Kasumi-1 (cell line): ENCODE data around the gene RASSF4.

Experiments used
- DNase-seq, 2 experiments: peaks; one replicate each; lab custom pipeline; 2025; lab: John Stamatoyannopoulos, UW

Gene RASSF4

DNA sequence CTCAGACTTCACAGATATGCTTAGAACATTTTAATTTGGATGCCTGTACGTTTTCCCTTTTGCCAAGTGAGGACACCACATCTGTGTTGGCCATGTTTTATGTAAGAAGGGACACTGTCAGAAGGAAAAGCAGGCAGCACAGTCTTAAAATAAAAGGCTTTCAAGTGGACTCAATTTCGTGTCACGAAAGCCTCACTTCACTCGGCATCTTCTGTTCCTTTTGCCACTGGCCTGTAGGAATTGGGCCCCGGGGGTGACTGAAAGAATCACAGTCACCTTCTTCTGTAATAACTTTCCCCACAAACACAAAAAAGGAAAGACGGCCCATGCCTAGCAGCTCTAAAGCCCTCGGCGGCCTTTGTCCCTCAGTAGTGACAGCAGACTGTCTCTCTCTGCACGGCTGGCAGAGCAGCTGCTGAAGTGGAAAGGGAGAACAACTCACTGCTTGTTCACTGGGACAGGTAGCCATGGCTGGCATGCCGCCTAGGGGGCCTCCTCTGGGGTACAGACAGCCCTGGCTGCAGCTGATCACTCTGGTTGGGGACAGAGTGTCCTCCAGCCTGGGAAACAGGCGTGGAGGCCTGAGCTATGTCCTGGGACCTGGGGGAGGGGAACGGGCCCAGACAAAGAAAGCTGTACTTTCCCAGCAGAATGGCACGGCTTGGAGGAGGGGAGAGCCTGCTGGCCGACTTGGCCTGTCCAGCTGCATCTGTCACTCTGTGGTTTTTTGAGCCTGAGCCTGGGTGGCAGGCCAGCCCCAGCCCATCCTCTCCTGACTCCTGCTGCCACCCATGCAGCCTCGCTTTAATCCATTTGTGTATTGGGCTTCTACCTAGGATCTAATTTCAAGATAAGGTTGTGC, 4.4 kb downstream of the RASSF4 start:
- no peak for DNase-seq

DNA sequence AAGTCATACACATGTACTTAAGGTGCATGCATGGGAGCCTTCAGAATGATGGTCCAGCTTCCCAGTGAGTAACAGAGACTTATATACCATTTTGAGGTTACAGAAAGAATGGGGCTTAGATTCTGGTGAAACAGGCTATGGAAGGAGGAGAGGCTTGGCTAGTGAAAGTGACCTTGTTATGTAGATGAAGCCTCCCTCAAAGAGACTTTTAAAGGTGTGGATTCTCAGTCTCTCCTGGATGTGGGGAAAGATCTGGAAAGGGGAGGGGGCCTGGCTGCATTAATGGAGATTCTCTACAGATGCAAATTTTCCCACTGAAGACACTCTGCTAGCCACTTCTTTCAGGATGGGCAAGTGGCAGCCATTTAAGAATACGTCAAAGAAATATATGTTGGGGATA, 5.5 kb downstream of the RASSF4 start:
- no peak for DNase-seq

DNA sequence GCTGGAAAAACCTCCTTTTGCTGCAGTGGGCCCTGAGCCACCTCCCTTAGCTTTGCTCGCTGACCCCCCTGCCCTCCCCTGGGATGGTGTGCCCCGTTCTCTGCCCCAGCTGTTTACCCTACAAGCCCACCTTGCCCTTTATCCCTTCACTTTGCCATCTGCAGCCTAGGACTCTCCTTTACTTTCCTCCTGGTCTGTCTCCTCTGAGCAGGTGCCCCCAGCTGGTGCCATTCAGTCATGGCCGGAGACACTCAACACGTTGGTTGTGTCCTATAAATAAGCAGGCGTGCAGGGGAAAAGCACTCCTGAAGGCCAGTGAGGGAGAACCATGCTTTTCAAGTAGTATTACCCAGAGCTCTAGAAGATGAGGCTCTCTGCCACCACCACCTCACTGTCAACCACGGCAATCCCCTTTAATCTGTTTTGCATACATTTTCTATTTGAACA, 6.1 kb downstream of the RASSF4 start:
- no peak for DNase-seq

DNA sequence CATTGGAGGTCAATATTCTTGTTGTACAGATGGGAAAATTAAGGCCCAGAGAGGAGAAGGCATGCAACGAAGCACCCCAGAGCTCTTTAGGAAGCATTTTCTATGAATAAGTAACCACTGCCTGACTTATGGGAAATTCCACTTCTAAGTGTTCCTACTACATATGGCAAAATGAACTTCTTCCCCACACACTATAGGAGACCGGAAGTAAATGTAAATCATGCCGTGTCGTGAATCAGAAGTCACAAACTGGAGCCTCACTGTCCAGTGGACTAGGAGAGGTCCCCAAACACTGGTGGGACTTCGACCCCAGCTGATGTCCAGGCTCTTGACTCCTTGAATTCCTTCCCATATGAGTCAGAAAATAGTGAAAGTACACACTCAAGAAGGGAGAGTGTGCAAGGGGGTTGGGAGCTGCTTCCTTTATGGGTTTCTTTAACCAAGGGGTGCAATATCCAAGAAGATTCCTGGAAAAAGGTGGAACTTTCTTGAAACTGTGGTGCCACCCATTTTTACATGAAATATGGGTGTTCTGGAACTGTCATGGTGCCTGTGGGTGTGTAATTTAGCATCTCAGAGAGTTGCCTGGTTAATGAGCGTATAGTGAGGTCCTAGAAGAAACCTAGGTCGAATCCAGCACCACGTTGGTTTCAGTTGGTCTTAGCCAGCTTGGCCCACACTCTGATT, 6.7 kb downstream of the RASSF4 start:
- DNase-seq: no peak

DNA sequence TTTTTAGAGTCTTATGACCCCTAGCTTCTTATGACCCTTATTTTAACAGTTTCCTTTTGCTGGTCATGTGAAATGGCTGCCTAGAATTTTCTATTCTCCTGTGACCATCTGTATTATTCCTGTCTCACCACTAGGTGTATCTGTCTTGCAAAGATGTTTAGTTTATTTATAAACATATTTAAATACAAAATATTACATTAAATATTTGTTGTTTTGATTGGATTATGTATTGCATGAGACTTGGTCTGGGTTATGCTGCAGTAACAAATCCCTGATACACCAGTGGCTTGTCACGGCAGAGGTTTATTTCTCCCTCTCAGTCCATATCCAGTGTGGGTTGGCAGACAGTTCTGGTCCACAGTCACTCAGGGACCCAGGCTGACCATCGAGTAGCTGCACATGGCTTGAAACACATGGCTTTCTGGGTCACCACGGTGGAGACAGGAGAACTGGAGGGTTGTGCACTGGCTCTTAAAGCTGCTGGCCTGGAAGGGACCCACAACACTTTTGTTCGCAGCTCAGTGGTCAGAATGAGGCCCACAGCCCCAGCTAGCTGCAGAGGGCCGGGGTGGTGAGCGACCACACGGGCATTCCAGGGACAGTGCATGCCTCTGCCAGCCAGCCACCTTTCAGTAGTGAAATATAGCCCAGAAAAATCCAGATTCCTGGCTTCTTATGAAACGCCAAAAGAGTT, 7.4 kb downstream of the RASSF4 start:
- peak in 1 of 2 experiments; percentile 25 for DNase-seq

DNA sequence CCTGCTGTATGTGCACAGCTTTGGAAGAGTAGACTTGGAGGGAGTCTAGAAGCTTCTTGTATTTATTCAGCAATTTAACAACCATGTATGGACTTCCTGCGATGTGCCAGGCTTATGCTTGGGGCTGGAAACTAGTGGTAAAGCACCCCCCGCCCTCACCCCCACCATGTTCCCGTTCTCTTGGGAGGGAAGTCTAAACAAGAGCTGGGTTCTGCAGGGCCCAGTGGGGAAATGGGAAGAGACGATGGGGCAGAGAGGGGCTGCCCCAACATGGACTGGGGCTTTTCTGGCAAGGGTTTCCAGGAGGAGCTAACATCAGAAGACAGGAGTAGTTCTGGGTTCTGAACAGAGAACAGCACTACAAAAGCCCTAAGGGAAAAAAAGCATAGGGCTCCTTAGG, 8.0 kb downstream of the RASSF4 start:
- DNase-seq: peak; percentile 92 to 94

DNA sequence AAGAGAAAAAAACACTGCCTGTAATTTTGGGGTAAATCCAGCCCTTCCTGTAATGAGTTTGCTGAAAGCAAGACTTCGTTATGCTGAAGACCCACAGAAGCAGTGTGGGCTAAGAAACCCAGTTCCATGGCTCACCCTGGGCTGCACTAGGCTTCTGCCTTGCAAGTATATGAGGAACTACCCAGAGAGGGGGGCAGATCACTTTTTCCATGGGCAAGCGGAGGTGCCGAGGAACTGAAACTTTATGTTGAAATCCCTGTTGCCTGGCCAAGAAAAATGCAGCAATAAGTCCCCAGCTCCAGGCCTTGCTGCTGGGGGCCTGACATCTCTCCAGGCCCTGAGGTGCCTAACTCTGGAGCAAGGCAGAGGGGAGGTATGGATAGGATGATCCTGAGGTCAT, 8.5 kb downstream of the RASSF4 start:
- peak; percentile 98 for DNase-seq

DNA sequence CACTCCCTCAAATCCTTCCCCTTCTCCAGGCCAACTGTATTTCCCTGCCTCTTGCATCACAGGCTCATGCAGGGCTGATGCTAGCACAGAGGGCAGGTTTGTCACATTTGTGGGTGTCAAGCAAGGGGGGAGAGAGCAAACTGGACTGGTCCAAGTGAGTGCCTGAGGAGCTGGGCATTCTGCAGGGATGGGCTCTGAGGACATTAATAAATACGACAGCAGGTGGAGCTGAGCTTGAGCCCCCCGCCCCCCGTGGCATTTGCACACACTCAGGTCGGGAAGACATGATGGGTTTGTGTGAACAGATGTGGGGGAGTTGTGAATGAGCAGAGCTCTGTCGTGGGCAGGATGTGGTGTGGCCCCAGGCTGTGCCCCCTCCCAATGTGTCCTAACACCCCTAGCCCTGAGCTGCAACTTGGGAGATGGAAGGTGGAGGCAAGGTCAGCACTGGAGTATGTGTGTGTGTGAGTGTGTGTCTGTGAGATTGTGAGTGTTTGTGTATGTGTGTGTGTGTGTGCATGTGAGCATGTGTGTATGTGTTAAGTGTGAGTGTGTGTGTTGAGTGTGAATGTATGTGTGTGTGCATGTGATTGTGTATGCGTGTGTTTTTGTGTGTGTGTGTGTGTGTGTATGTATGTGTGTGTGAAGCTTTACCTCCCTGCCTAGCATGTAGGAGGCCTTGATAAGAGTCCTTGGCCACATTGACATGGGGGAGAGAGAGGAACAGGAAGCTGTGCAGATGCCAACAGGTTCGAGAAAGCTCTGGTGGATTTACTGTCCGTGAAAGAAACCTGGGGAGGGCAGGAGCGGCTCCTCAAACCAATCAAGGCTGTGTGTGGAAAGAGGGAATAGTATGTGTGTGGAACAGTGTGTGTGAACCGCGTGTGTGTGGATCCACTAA, 9.1 kb downstream of the RASSF4 start:
- DNase-seq: peak; percentile 83 to 92

DNA sequence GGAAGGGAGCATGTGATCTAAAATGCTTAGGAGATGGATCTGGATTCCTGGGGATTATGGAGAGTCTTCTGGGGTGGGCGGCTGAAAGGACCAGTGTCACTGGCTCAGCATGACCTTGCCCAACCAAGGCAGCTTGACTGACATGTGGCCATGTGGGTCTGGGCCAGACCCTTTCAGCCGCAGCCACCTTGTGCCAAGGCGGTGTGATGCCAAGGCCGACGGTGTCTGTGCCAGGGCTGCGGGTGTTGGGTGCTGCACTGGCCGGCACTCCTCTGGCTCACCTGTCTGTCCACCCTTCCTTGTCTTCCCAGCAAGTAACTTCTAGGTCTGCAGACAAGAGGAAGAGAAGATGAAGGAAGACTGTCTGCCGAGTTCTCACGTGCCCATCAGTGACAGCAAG, 10.3 kb downstream of the RASSF4 start:
- no peak for DNase-seq

DNA sequence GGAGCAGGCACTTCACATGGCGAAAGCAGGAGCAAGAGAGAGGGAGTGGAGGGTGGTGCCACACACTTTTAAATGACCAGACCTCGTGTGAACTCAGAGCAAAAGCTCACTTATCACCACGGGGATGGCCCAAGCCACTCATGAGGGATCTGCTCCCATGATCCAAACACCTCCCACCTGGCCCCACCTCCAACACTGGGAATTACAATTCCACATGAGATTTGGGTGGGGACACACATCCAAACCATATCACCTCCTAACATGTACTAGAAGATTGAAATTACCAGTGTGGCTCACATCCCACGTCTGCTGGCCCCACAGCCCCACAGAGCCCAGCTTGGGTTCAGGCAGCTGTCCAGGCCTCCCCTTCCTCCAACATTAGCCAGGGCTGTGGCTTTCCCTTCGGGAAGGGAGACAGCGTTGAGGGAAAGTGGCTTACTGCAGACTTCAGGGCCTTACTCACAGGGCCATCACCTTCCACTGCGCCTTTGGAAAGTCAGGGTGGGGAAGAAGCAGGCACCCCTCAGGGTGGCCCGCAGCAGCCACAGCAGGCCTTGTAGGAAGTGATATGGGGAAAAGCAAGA, 11.3 kb downstream of the RASSF4 start:
- DNase-seq: no peak

DNA sequence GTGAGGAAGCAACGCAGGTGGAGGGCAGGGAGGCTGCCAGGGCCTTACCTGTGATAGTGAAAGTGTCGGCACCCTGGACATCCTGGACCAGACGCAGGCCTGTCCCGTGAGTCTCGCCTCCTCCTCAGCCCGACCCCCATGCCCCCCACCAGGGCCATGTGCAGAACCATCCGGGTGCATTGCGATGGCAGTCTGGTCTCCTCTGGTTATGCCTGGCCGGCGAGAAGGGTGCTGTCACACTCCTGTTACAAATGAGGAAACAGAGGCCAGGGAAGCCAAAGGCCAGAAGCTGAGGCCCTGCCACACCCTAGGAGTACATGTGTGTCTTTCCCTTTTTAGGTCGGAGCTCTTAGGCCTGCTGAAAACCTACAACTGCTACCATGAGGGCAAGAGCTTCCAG, 11.8 kb downstream of the RASSF4 start:
- no peak for DNase-seq

DNA sequence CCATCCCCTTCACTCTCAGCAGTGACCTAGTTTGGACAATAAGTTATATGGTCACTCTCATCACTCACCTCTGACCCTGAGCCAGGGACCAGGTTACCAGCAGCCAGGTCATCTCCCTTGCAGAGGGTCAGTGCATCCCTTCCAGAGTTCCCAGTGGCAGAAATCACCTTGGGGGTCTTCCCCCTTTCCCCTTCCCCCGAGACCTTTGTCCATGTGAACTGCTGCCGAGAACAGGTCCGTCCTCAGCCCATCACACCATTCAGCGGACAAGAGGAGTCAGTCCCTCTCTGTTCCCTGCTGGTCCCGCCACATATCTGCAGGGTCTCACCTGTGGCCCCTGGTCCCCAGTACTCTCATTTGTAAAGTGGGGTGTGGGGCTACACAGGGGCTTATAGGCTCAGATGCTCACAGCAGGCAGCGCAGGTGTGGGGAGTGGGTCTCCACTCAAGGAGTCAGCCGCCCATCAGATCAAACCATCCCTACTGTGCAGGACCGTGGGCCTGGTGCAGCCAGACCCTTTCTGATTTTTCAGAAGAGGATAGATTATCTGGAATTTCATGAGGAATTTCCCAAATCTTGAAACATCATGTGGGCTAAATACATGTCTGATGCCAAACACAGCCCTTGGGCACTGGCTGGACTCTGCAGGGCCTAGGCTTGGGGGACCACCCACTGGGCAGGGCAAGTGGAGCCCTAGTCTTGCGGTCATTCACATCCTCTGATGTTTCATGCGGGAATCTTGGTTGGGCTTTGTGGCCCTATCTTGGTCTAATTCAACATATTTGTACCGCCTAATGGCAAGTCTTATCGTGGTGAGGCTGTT, 12.5 kb downstream of the RASSF4 start:
- DNase-seq: no peak

DNA sequence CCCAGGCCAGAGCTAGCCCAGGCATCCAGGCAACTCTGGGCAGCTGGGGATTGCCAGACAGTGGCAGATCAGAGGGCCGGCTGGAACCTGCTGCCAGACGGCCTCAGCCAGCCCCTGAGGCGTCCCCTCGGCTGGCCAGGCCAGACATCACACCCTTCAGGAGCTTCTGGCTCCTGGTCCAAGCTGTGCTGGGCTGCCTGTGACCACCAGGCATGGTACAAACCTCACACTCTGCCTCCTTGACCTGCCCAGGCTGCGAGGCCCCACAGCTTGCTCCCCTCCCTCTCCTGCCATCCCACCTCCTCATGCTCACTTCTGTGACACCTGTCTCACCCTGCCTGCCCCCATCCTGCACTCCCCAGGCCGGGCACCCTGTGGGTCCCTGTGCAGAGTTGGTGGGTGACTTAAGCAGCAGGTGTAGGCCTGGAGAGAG, 13.3 kb downstream of the RASSF4 start:
- DNase-seq: no peak

DNA sequence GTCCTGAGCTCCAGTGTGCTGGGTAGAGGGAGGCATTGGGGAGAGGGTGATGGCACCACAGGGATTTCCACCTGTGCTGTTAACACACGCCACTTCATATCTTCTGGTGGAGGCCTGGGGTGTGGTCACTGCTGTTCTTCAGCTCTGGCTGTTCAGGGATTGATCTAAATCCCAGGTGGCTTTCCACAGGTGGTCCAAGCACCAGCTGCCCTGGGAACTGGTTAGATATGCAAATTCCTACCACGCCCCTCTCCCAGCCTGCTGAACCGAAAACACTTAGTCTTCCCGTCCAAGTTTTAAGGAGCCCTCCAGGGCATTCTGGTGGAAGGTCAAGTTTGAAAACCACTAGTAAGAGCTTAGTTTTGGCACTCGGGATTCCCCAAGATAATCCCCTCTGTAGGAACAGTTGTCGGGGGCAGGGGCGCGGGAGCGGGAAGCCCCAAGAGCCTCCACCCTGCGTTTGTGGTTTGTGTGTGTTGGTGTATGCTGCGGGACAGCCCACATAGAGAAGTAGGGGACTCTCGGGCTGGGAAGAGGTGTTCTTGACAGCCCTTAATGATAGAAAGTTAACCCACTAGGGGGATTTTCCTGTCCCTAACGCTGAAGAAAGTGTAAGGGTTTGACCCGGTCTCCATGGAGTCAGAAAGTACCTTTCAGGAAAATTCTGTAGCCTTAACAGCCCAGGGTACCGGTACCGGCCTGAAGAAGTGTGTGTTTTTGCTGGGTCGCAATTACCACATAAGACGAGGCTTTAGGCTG, 13.9 kb downstream of the RASSF4 start:
- no peak for DNase-seq

DNA sequence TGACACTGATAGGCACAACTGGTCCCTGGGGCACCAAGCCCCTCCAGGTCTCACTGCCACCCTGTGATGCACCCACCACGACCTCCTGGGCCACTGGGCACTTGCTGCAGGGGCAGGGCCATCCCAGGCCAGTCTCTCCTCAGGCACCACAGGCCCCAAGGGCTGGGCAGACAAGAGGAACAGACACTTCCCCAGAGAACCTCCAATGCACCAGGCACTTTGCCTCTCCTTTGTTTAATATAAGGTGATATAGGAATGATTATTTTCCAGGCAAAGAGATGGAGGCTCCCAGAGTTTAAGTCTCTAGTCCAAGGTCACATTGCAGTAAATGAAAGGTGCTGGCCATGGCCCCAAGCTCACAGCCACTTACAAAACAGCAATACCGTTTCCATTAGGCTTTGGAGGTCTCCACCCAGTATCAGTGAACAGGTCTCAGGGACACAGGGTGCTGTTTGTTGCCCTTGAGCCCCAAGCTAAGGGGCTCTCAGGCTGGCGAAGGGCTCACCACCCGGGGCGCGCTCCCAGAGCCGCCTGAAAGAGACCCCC, 14.6 kb downstream of the RASSF4 start:
- DNase-seq: no peak

DNA sequence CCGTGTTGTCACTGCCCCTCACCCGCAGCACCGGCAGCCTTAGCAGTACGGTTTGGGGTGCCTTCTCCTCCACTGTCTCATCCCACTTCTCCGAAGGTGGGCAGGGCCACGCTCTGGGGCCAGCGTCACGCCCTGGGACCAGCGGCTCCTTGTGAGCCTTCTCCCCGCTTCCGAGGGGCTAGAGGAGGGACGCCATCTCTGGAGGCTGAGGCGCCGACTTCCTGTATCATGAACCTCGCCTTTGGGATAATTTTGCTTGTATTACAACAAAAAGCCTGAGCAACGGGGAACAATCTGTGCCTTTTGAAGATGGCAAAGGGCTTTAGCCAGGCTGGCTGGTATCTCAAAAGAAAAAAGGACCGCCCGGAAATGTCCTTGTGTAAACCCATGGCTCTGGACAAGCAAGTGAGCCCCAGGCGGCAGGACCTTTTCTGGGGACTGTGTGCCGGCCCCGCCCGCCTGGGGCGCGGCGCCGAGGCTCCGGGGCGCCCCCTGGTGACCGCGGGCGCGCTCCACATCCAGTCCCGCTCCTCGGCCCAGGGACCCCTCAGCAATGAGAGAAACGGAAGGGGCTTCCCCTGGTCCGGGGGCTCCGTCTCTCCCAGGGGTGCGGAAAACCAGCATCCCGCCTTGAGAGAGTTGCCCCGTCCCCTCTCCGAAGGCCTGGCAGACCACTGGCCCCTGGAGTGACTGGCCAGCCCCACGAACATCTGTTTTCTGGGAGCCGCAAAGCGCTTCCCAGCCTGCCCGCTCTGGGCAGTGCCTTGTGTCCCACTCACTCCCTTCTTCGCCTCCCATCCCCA, 15.2 kb downstream of the RASSF4 start:
- DNase-seq: peak; percentile 50 to 62

DNA sequence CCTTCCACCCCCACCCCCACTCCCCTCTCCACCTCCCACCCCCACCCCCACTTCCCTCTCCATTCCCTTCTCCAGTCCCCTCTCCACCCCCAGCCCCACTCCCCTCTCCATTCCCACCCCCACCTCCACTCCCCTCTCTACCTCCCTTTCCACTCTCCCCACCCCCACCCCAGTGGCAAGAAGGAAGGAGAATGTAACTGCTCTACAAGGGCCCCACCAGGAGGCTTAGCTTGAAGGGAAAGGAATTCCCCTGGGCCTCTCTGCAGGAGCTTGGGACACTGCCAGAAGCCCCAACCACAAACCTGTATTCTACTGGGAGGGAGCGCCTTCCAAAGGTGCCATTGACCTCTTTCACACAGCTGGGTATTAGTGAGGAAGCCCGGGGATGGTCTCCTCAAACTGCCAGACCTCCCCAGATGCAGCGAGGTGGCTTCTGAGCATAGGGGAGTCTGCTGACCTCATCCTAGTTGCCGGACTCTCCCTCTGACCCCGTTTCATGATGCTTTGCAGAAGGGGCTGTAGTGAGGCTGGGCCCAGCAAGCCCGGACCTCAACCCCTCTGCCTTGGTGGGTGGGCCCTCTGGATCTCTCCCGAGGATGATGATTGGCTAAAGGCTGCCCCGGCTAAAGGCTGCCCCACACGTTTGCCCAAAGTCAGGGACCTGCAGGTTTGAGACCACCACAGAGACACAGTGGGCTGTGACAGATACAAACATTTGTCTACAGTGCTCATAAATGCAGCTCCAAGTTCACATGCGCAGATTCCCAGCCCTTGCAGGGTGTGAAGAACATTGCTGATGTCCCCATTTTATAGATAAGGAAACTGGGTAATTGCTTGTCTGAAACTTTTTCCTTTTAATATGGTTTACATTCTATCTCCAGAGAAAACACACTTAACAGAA, 16.1 kb downstream of the RASSF4 start:
- DNase-seq: peak; percentile 52 to 76
